ENCODE results near the gene TNS1. TPM values are rescaled to one million over a fixed set of nuclear protein-coding genes. Genes with fewer than 3 reads are reported as not detected.
A peak's percentile ranks its signal among the peaks of the same experiment; 100 is the strongest.

TNS1 gene
- total RNA-seq, 1 donor from 2014 or later = 505 TPM

- intact Hi-C loops (cut with DNase I) = no loop called here
Observed at GRCh38 chr2:217831306-217831705, 171.5 kb downstream of the TNS1 start.

GRCh38 chr2:217830807-217831206 lies 172.0 kb downstream of the TNS1 start:
- Histone ChIP-seq H3K36me3 (peaks cover 90% of the 10 kb centered on the region), H3K4me3 (no peak overlapping the region), H3K27me3 (ENCODE audit: low read depth) (no peaks in the 10 kb centered on the region), H3K4me1 (peaks cover 59% of the 10 kb centered on the region), H3K9me3 (no peaks in the 10 kb centered on the region), H3K27ac (peak overlapping the region; percentile 77)
- ATAC-seq = no peak
- intact Hi-C loops (cut with DNase I) = no loop called here
- no peak for DNase-seq
- TF ChIP-seq CTCF (IDR thresholded peaks at IDR 0.05) = no peak

More at GRCh38 chr2:217831306-217831705, 171.5 kb downstream of the TNS1 start:
- Histone ChIP-seq H3K4me3 (no peak overlapping the region), H3K4me1 (peaks cover 59% of the 10 kb centered on the region), H3K9me3 (no peaks in the 10 kb centered on the region), H3K27ac (no peak overlapping the region), H3K36me3 (peaks cover 90% of the 10 kb centered on the region), H3K27me3 (ENCODE audit: low read depth) (no peaks in the 10 kb centered on the region)
- no peak for DNase-seq
- no peak for ATAC-seq
- no peak for TF ChIP-seq CTCF (IDR thresholded peaks at IDR 0.05)

GRCh38 chr2:217830061-217830460 lies 172.7 kb downstream of the TNS1 start:
- intact Hi-C loops (cut with DNase I) = no loop called here
- Histone ChIP-seq H3K27ac (peak overlapping the region; percentile 77), H3K36me3 (peaks cover 90% of the 10 kb centered on the region), H3K4me3 (no peak overlapping the region), H3K27me3 (ENCODE audit: low read depth) (no peaks in the 10 kb centered on the region), H3K4me1 (peaks cover 58% of the 10 kb centered on the region), H3K9me3 (no peaks in the 10 kb centered on the region)
- ATAC-seq (no peak), DNase-seq (no peak)
- no peak for TF ChIP-seq CTCF (IDR thresholded peaks at IDR 0.05)

- no peak for ATAC-seq
- Histone ChIP-seq H3K4me3 (no peak overlapping the region), H3K27me3 (ENCODE audit: low read depth) (no peaks in the 10 kb centered on the region), H3K27ac (peak overlapping the region; percentile 77), H3K4me1 (peaks cover 58% of the 10 kb centered on the region), H3K9me3 (no peaks in the 10 kb centered on the region), H3K36me3 (peaks cover 89% of the 10 kb centered on the region)
- intact Hi-C loops (cut with DNase I) = no loop called here
- peak; percentile 30 for DNase-seq
- no peak for TF ChIP-seq CTCF (IDR thresholded peaks at IDR 0.05)
Observed at GRCh38 chr2:217829420-217829819, 173.4 kb downstream of the TNS1 start.

GRCh38 chr2:217828336-217828735 lies 174.5 kb downstream of the TNS1 start:
- ATAC-seq = no peak
- H3K27me3 ChIP-seq (ENCODE audit: low read depth) = no peaks in the 10 kb centered on the region
- peaks cover 58% of the 10 kb centered on the region for H3K4me1 ChIP-seq
- no peak for TF ChIP-seq CTCF (IDR thresholded peaks at IDR 0.05)
- intact Hi-C loops (cut with DNase I) = no loop called here
- H3K9me3 ChIP-seq = no peaks in the 10 kb centered on the region
- peaks cover 88% of the 10 kb centered on the region for H3K36me3 ChIP-seq
- H3K4me3 ChIP-seq = no peak overlapping the region
- peak overlapping the region; percentile 77 for H3K27ac ChIP-seq
- peak; percentile 40 for DNase-seq
